GM18873 (cell line): Measurements from ENCODE around the gene CDK15.
A peak's percentile ranks its signal among the peaks of the same experiment; 100 is the strongest.

ENCODE experiments used
- ATAC-seq: cut with Tn5 transposase; IDR thresholded peaks from one replicate; pipeline ENCODE4 v1.9.1; 2021; ENCODE audit warnings: mild to moderate bottlenecking, moderate library complexity, moderate number of reproducible peaks; ENCODE audit not compliant: unreplicated experiment, low FRiP score

The CDK15 gene

GRCh38 chr2:201858281-201859184 lies 52.2 kb downstream of the CDK15 start:
- no peak for ATAC-seq

GRCh38 chr2:201859949-201860348 lies 53.6 kb downstream of the CDK15 start:
- no peak for ATAC-seq

GRCh38 chr2:201860636-201861066 lies 54.3 kb downstream of the CDK15 start:
- peak; percentile 79 for ATAC-seq

GRCh38 chr2:201862843-201863242 lies 56.5 kb downstream of the CDK15 start:
- ATAC-seq, result no peak

- ATAC-seq, result no peak
Observed at GRCh38 chr2:201866643-201867473, 60.5 kb downstream of the CDK15 start.

- ATAC-seq, result no peak
Observed at GRCh38 chr2:201871471-201871870, 65.1 kb downstream of the CDK15 start.

- no peak for ATAC-seq
Observed at GRCh38 chr2:201872591-201872990, 66.3 kb downstream of the CDK15 start.

- no peak for ATAC-seq
Observed at GRCh38 chr2:201879996-201880395, 73.7 kb downstream of the CDK15 start.

- no peak for ATAC-seq
Observed at GRCh38 chr2:201880579-201880978, 74.2 kb downstream of the CDK15 start.

GRCh38 chr2:201880993-201881611 lies 74.8 kb downstream of the CDK15 start:
- peak; percentile 72 for ATAC-seq

GRCh38 chr2:201881741-201882140 lies 75.4 kb downstream of the CDK15 start:
- ATAC-seq, result no peak

GRCh38 chr2:201882353-201883090 lies 76.2 kb downstream of the CDK15 start:
- ATAC-seq, result no peak

- no peak for ATAC-seq
Observed at GRCh38 chr2:201883606-201884369, 77.5 kb downstream of the CDK15 start.

- ATAC-seq, result no peak
Observed at GRCh38 chr2:201886504-201886903, 80.2 kb downstream of the CDK15 start.

GRCh38 chr2:201887773-201888425 lies 81.6 kb downstream of the CDK15 start:
- ATAC-seq, result no peak

GRCh38 chr2:201888426-201888800 lies 82.1 kb downstream of the CDK15 start:
- no peak for ATAC-seq

- ATAC-seq, result no peak
Observed at GRCh38 chr2:201890453-201890852, 84.1 kb downstream of the CDK15 start.

- no peak for ATAC-seq
Observed at GRCh38 chr2:201891676-201892075, 85.3 kb downstream of the CDK15 start.

GRCh38 chr2:201892516-201892915 lies 86.2 kb downstream of the CDK15 start:
- no peak for ATAC-seq
